ENCODE results near the gene RPL13.

- TF ChIP-seq CTCF (IDR thresholded peaks at IDR 0.05) (no peak), POLR2A (IDR thresholded peaks at IDR 0.05) (no peak), POLR2AphosphoS5 (IDR thresholded peaks at IDR 0.05) (no peak), EP300 (IDR thresholded peaks at IDR 0.05) (no peak)
These were observed 12.0 kb upstream of the RPL13 start for GRCh38 chr16:89548344-89549006.

Measured in sigmoid colon (tissue), 4 donors.